OCI-LY3 (cell line): ENCODE measurements around the gene TSHR.

Source experiments
- CTCF ChIP-seq: fragments of 200-600, 300-600 bp; sonication (generic); IDR thresholded peaks from 2 replicates; pipeline ENCODE4 v1.5.1; 2014; ENCODE audit warnings: antibody characterized with exemption, low read length, low read depth
- EZH2phosphoT487 ChIP-seq: fragments of 200-600 bp; shearing (Covaris generic); IDR thresholded peaks from 2 replicates; pipeline ENCODE4 v1.6.1; 2018; ENCODE audit warnings: antibody characterized with exemption, mixed run types, low read depth

GRCh38 chr14:80996049-80996901 lies 40.9 kb downstream of the TSHR start:
- TF ChIP-seq CTCF (peak; percentile 84), EZH2phosphoT487 (no peak)
